ENCODE data around the gene KAT2B.

- no peak for TF ChIP-seq CTCF (IDR thresholded peaks at IDR 0.05)
- no peak for TF ChIP-seq EP300 (IDR thresholded peaks at IDR 0.05)
- no peak for TF ChIP-seq POLR2AphosphoS5 (IDR thresholded peaks at IDR 0.05)
These were observed 30.9 kb downstream of the KAT2B start for GRCh38 chr3:20071175-20071574.
